ENCODE measurements around the gene GPR61.

GPR61 gene

GRCh38 chr1:109531380-109531779, 8.3 kb upstream of the GPR61 start:
- Histone ChIP-seq H3K4ac (ENCODE audit: low read depth in 1 of 2, low read length in 2 of 2) (no peak overlapping the region), H2BK120ac (ENCODE audit: low read depth, low read length) (no peak overlapping the region), H3K9me3 (ENCODE audit: control insufficient read depth, low read length) (no peaks in the 10 kb centered on the region), H3K9ac (ENCODE audit: low read length) (no peak overlapping the region), H2BK5ac (ENCODE audit: low read depth, low read length, poor library complexity, severe bottlenecking) (no peak overlapping the region), H3K18ac (ENCODE audit: low read depth in 1 of 2, low read length in 2 of 2) (no peak overlapping the region), H2BK12ac (ENCODE audit: low read length in 2 of 2) (no peak overlapping the region), H3K4me1 (ENCODE audit: control insufficient read depth, insufficient read depth, low read depth, low read length) (peaks cover 15% of the 10 kb centered on the region), H4K91ac (ENCODE audit: low read length) (no peak overlapping the region), H3K36me3 (ENCODE audit: control insufficient read depth in 1 of 2, insufficient read depth in 2 of 2, low read depth in 1 of 2, low read length in 2 of 2) (no peaks in the 10 kb centered on the region), H2BK15ac (ENCODE audit: low read depth, poor library complexity, severe bottlenecking) (no peak overlapping the region), H3K4me2 (ENCODE audit: low read length, poor library complexity, severe bottlenecking) (no peak overlapping the region), H3K79me1 (replicated peaks; ENCODE audit: low read length, poor library complexity, severe bottlenecking) (no peaks in the 10 kb centered on the region), H3K27ac (ENCODE audit: low read length, poor library complexity, severe bottlenecking) (no peak overlapping the region), H3K27me3 (ENCODE audit: control insufficient read depth in 1 of 2, insufficient read depth in 1 of 2, low read length in 2 of 2) (peaks cover 15 to 16% of the 10 kb centered on the region in 2 experiments), H3K14ac (ENCODE audit: low read length in 2 of 2) (no peak overlapping the region), H3K4me3 (ENCODE audit: insufficient read depth in 1 of 2, low read depth in 1 of 2, low read length in 2 of 2) (no peak overlapping the region), H4K8ac (ENCODE audit: low read length) (no peak overlapping the region), H2AK5ac (ENCODE audit: low read length, severe bottlenecking) (peak overlapping the region; percentile 30), H2AFZ (ENCODE audit: low read depth, low read length) (peak overlapping the region; percentile 29), H3K23ac (ENCODE audit: low read length in 2 of 2) (no peak overlapping the region)
- WGBS: 79% methylated on average over 3 of the region's 4 CpGs
- DNase-seq: no peak

- Histone ChIP-seq H2BK15ac (ENCODE audit: low read depth, poor library complexity, severe bottlenecking) (no peak overlapping the region), H3K9me3 (ENCODE audit: control insufficient read depth, low read length) (no peaks in the 10 kb centered on the region), H2AK5ac (ENCODE audit: low read length, severe bottlenecking) (no peak overlapping the region), H3K4me1 (ENCODE audit: control insufficient read depth, insufficient read depth, low read depth, low read length) (peaks cover 15% of the 10 kb centered on the region), H3K27ac (ENCODE audit: low read length, poor library complexity, severe bottlenecking) (no peak overlapping the region), H3K18ac (ENCODE audit: low read depth in 1 of 2, low read length in 2 of 2) (no peak overlapping the region), H4K8ac (ENCODE audit: low read length) (peak overlapping the region; percentile 7), H3K23ac (ENCODE audit: low read length in 2 of 2) (no peak overlapping the region), H2BK5ac (ENCODE audit: low read depth, low read length, poor library complexity, severe bottlenecking) (no peak overlapping the region), H3K27me3 (ENCODE audit: control insufficient read depth in 1 of 2, insufficient read depth in 1 of 2, low read length in 2 of 2) (peaks cover 11 to 15% of the 10 kb centered on the region in 2 experiments), H3K14ac (ENCODE audit: low read length in 2 of 2) (no peak overlapping the region), H2BK12ac (ENCODE audit: low read length in 2 of 2) (peak overlapping the region in 1 of 2 experiments; percentile 27), H3K79me1 (replicated peaks; ENCODE audit: low read length, poor library complexity, severe bottlenecking) (no peaks in the 10 kb centered on the region), H3K4me3 (ENCODE audit: insufficient read depth in 1 of 2, low read depth in 1 of 2, low read length in 2 of 2) (peak overlapping the region in 1 of 2 experiments; percentile 48), H3K9ac (ENCODE audit: low read length) (peak overlapping the region; percentile 67), H3K4ac (ENCODE audit: low read depth in 1 of 2, low read length in 2 of 2) (no peak overlapping the region), H4K91ac (ENCODE audit: low read length) (no peak overlapping the region), H2BK120ac (ENCODE audit: low read depth, low read length) (no peak overlapping the region), H3K4me2 (ENCODE audit: low read length, poor library complexity, severe bottlenecking) (no peak overlapping the region), H2AFZ (ENCODE audit: low read depth, low read length) (no peak overlapping the region), H3K36me3 (ENCODE audit: control insufficient read depth in 1 of 2, insufficient read depth in 2 of 2, low read depth in 1 of 2, low read length in 2 of 2) (no peaks in the 10 kb centered on the region)
- WGBS: 48% methylated on average over 16 of the region's 16 CpGs
- DNase-seq: no peak
Measured at GRCh38 chr1:109531826-109532364, 7.8 kb upstream of the GPR61 start.

GRCh38 chr1:109532365-109533136, 7.1 kb upstream of the GPR61 start:
- Histone ChIP-seq H3K4me1 (ENCODE audit: control insufficient read depth, insufficient read depth, low read depth, low read length) (peaks cover 15% of the 10 kb centered on the region), H3K4me3 (ENCODE audit: insufficient read depth in 1 of 2, low read depth in 1 of 2, low read length in 2 of 2) (peak overlapping the region in 1 of 2 experiments; percentile 48), H3K36me3 (ENCODE audit: control insufficient read depth in 1 of 2, insufficient read depth in 2 of 2, low read depth in 1 of 2, low read length in 2 of 2) (no peaks in the 10 kb centered on the region), H2BK15ac (ENCODE audit: low read depth, poor library complexity, severe bottlenecking) (peak overlapping the region; percentile 85), H3K18ac (ENCODE audit: low read depth in 1 of 2, low read length in 2 of 2) (peak overlapping the region; percentile 44 to 74), H3K9me3 (ENCODE audit: control insufficient read depth, low read length) (no peaks in the 10 kb centered on the region), H2AFZ (ENCODE audit: low read depth, low read length) (peak overlapping the region; percentile 79), H3K27ac (ENCODE audit: low read length, poor library complexity, severe bottlenecking) (peak overlapping the region; percentile 24), H2AK5ac (ENCODE audit: low read length, severe bottlenecking) (peak overlapping the region; percentile 28), H2BK12ac (ENCODE audit: low read length in 2 of 2) (peak overlapping the region in 1 of 2 experiments; percentile 23), H2BK120ac (ENCODE audit: low read depth, low read length) (peak overlapping the region; percentile 56), H2BK5ac (ENCODE audit: low read depth, low read length, poor library complexity, severe bottlenecking) (no peak overlapping the region), H4K8ac (ENCODE audit: low read length) (peak overlapping the region; percentile 85), H3K14ac (ENCODE audit: low read length in 2 of 2) (no peak overlapping the region), H3K4me2 (ENCODE audit: low read length, poor library complexity, severe bottlenecking) (no peak overlapping the region), H3K9ac (ENCODE audit: low read length) (peak overlapping the region; percentile 72), H3K27me3 (ENCODE audit: control insufficient read depth in 1 of 2, insufficient read depth in 1 of 2, low read length in 2 of 2) (peaks cover 5 to 9% of the 10 kb centered on the region in 2 experiments), H3K4ac (ENCODE audit: low read depth in 1 of 2, low read length in 2 of 2) (peak overlapping the region; percentile 3 to 75), H4K91ac (ENCODE audit: low read length) (peak overlapping the region; percentile 65), H3K23ac (ENCODE audit: low read length in 2 of 2) (no peak overlapping the region), H3K79me1 (replicated peaks; ENCODE audit: low read length, poor library complexity, severe bottlenecking) (no peaks in the 10 kb centered on the region)
- 22% methylated on average over 11 of the region's 12 CpGs for WGBS
- peak; percentile 83 for DNase-seq

GRCh38 chr1:109534307-109534858, 5.3 kb upstream of the GPR61 start:
- no peak overlapping the region for H2AK5ac ChIP-seq (ENCODE audit: low read length, severe bottlenecking)
- no peak overlapping the region for H4K91ac ChIP-seq (ENCODE audit: low read length)
- H3K79me1 ChIP-seq (replicated peaks; ENCODE audit: low read length, poor library complexity, severe bottlenecking): no peaks in the 10 kb centered on the region
- no peak overlapping the region for H2BK15ac ChIP-seq (ENCODE audit: low read depth, poor library complexity, severe bottlenecking)
- H3K9ac ChIP-seq (ENCODE audit: low read length): no peak overlapping the region
- H3K14ac ChIP-seq (ENCODE audit: low read length in 2 of 2): no peak overlapping the region
- H2BK5ac ChIP-seq (ENCODE audit: low read depth, low read length, poor library complexity, severe bottlenecking): no peak overlapping the region
- DNase-seq: no peak
- no peak overlapping the region for H2AFZ ChIP-seq (ENCODE audit: low read depth, low read length)
- H3K36me3 ChIP-seq (ENCODE audit: control insufficient read depth in 1 of 2, insufficient read depth in 2 of 2, low read depth in 1 of 2, low read length in 2 of 2): no peaks in the 10 kb centered on the region
- peaks cover 15% of the 10 kb centered on the region for H3K4me1 ChIP-seq (ENCODE audit: control insufficient read depth, insufficient read depth, low read depth, low read length)
- no peak overlapping the region for H3K27ac ChIP-seq (ENCODE audit: low read length, poor library complexity, severe bottlenecking)
- no peak overlapping the region for H3K23ac ChIP-seq (ENCODE audit: low read length in 2 of 2)
- H3K4me3 ChIP-seq (ENCODE audit: insufficient read depth in 1 of 2, low read depth in 1 of 2, low read length in 2 of 2): no peak overlapping the region
- H4K8ac ChIP-seq (ENCODE audit: low read length): no peak overlapping the region
- 85% methylated on average over 1 of the region's 1 CpG for WGBS
- no peak overlapping the region for H2BK120ac ChIP-seq (ENCODE audit: low read depth, low read length)
- no peaks in the 10 kb centered on the region for H3K9me3 ChIP-seq (ENCODE audit: control insufficient read depth, low read length)
- no peak overlapping the region for H2BK12ac ChIP-seq (ENCODE audit: low read length in 2 of 2)
- H3K18ac ChIP-seq (ENCODE audit: low read depth in 1 of 2, low read length in 2 of 2): no peak overlapping the region
- H3K4me2 ChIP-seq (ENCODE audit: low read length, poor library complexity, severe bottlenecking): no peak overlapping the region
- H3K27me3 ChIP-seq (ENCODE audit: control insufficient read depth in 1 of 2, insufficient read depth in 1 of 2, low read length in 2 of 2): peaks cover 8 to 11% of the 10 kb centered on the region in 2 experiments
- H3K4ac ChIP-seq (ENCODE audit: low read depth in 1 of 2, low read length in 2 of 2): no peak overlapping the region

Measured in mesenchymal stem cell (in vitro differentiated cells and primary cell).